Activated T-helper 1 cell treated with Interleukin-2 at 50 U/mL for 16 hours (primary cell): ENCODE measurements around the gene CPEB4.

Source experiments
- DNase-seq: peaks from one replicate; pipeline ENCODE4 v3.0.0-alpha.2; 2020; ENCODE audit warnings: low read depth

CPEB4 gene

GRCh38 chr5:173944511-173944910, 56.4 kb downstream of the CPEB4 start:
- DNase-seq: no peak

DNA sequence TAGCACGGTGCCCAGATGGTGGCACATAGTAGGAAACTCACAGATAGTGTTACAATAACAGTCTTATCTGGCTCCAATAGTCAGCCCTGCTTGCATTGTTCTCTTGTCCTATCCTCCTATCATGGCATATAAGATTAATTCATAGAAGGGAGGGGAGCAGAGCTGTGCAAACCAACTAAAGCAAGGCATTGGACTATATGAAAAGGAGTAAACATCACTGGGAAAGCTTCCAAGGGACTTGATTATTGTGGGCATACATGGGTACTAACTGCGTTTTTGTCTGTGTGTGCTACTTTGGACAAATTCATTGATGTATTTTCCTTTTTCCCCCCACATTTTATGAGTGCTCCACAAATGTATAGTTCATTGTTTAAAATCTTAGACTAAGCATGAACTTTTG, 57.0 kb downstream of the CPEB4 start:
- no peak for DNase-seq

DNA sequence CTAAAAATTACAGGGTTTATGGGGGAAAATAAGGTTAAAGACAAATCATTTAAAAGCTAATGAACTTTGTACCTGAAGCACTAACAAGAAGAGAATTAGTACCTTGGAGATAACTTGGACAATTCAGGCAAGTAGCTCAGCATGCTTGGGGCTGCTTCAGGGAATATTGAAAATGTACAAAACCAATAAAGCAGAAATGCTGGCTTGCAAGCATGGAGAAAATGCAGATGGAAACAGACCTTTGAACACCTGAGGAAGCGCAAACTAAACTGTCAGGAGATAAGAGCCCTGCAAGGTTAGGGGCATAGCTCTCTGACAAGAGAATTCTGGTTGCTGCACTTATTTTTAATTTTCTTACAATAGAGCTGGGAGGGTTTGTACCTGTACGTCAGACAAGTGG, 58.2 kb downstream of the CPEB4 start:
- no peak for DNase-seq

DNA sequence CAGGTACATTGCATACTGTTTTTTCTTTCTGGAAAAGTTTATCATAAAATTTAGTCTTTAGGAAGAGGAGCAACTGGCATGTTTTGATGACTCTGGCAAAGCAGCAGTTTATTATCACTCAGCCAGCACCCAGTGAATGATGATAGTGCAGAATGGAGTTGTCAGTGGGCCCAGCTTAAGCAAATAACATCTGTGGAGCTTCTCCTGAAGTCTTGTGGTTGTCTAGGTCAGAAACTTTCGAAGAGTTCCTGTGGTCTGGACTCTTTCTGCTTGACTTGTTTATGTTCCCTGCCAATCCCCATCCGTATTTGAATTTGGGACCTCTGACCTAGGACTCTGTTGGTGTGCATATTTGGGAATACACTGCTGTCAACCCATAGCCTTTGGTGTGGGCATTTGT, 62.7 kb downstream of the CPEB4 start:
- DNase-seq: no peak

GRCh38 chr5:173953528-173954090, 65.5 kb downstream of the CPEB4 start:
- no peak for DNase-seq

GRCh38 chr5:173954671-173955521, 66.7 kb downstream of the CPEB4 start:
- no peak for DNase-seq

GRCh38 chr5:173960986-173961385, 72.8 kb downstream of the CPEB4 start:
- no peak for DNase-seq

DNA sequence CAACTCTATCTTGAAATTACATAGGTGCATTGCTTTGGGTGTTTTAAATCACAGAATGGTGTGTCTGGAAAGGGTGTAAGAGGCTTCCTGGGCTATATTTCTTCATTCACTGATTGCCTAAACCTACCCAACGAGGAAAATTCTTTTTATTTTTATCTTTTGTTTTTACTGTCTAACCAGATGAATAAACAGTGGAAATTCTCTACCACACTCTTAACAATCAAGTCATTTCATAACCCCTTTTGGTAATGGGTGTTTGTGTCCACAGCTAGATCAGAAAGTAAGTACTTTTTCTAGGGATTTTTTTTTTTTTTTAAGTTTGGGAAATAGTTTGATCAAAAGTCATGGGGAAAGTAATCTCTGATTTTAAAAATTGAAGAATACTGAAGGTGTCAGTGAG, 73.3 kb downstream of the CPEB4 start:
- DNase-seq: no peak

GRCh38 chr5:173962436-173962972, 74.4 kb downstream of the CPEB4 start:
- DNase-seq: no peak

DNA sequence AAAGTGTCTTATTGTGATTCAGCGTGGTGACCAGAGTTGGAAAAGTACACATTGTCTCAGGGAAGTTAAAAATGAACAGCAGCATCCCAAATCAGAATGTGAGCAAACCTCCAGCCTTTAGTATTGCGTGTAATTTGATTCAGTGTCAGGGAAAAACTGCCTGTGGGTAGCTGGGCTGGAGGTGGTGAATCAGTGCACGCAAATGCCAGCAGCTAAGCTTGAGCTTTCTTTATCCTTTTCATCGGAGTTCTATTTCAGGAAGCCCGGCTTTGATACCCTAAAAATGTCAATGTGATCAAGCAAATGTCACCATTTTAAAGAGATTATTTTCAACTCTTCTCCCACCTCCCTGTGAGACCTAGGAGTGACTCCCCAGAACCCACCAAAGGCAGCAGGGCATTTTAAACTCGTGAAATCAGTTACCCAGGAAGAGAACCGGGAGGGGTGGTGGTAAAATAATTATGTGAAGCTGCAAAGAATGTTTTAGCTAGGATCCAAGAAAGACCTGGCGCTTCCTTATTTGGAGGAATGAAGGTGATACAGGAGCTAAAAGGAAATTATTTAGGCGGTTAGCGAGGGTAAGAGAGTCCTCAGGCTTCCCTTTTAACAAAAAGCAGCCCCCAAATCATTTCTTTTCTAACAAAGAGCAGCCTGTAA, 75.2 kb downstream of the CPEB4 start:
- DNase-seq: no peak

GRCh38 chr5:173963867-173964441, 75.8 kb downstream of the CPEB4 start:
- DNase-seq: no peak

GRCh38 chr5:173964506-173964905, 76.4 kb downstream of the CPEB4 start:
- DNase-seq: no peak

DNA sequence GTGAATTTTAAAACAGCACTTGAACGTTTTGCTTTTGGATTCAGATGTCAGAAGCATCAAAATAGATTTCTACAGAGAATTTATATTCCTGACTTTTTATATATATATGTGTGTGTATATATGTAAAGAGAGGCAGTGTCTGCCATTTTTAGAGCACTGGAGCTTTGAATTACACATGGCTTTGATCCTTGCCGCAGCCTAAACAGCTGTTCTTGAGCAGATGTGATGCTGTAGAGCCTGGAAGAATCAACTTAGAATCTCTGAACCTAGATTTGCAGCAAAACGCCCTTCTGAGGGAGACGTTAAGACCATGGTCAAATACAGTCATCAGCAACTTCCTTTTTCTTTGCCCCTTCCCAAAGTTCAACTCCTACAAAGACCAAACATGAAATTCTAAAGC, 79.1 kb downstream of the CPEB4 start:
- DNase-seq: no peak

DNA sequence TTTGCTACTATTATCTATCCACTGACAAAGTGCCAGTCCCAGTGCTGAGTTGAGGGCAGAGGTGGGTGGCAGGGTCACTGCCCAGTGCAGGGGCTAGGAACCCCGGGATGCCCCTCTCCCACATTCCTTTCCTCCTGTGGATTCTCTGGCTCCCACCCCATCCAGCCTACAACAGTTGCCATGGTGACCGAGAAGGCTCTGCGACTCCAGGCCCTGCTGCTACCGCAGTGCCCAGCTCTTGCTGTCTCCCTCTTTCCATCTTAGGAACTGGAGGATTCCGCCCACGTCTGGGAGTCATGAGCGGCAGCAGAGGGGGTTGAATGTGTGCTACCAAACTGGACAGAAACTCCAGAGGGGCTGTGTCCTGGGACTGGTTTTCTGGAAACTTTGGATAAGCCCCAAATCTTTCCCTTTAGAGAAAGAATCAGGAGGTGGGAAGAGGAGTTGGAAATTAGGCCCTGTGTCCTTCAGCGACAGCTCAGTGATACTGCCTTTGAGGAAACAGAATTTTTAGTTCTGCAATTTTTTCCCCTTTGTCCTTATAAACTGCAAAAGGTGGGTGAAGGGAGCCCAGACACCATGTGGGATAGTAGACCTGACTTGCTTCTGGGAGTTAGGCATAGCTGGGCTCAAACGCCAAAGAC, 80.1 kb downstream of the CPEB4 start:
- no peak for DNase-seq

DNA sequence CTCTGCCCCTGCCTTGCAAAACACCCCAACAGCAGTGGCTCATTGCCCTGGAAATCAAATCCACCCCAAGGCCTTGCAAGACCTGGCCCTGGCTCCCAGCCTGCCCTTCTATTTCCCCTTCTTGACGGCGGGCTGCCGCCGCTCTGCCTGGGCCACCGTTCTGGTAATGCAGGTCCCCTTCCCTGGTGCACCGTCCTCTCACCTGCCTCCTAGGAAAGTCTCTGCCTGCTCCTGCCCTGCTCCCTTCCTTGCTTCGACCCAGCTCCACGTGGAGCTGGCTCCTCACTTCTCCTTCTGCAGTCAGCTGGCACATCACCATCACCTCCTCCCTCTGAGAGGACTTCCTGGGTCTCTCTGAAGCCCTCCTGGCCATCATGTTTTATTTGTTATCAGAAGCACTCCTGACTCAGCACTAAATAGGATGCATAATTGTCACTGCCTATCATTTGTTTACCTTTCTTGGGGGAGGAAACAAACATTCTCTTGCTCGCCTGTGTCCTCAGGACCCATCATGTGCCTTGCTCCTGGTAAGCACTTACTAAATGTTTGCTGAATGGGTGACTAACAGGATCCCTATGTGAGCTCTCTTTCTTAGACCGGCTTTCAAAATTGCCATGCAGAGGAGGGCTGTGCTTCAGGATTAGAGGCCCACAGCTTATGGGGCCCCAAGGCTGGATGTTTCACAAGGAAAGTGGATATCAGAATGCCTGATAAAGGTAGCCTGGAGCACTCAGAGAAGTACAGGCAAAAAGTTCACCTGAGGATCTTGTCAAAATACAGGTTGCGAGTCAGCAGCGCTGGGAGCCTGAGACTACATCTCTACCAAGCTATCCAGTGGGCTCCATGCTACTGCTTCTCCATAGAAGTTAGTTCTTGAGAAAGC, 81.3 kb downstream of the CPEB4 start:
- no peak for DNase-seq

DNA sequence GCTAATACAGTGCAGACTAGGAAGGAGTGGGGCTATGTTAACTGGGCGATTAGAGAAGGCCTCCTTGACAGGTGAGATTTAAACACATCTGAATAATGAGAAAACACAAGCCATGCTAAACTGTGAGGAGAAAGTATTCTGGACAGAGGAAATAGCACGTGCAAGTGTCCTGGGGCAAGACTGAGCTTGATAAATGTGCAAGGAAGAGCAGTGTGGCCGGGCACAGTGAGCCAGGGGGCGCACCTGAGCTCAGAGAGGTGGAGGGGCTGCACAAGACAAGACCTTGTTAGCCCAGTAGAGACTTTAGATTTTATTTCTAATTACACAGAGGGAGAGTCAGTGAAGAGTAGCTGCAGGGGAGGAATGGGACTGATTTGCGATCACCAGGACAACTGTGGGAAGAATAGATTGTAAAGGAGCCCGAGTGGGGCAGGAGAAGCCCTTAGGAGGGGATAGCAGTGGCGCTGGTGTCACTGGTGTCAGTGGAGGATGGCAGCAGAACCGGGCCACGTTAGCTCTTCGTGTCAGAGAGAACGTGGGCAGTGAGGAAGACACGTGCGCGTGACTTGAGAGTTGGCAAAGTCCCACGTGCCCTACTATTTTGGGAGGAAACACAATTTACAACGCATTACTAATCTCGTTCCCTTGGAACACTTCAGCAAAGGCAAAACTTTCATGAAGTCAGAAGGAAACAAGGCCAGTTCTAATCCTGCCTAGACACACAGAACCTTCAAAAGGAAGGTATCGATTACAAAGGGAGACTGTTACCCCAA, 82.9 kb downstream of the CPEB4 start:
- DNase-seq: no peak

DNA sequence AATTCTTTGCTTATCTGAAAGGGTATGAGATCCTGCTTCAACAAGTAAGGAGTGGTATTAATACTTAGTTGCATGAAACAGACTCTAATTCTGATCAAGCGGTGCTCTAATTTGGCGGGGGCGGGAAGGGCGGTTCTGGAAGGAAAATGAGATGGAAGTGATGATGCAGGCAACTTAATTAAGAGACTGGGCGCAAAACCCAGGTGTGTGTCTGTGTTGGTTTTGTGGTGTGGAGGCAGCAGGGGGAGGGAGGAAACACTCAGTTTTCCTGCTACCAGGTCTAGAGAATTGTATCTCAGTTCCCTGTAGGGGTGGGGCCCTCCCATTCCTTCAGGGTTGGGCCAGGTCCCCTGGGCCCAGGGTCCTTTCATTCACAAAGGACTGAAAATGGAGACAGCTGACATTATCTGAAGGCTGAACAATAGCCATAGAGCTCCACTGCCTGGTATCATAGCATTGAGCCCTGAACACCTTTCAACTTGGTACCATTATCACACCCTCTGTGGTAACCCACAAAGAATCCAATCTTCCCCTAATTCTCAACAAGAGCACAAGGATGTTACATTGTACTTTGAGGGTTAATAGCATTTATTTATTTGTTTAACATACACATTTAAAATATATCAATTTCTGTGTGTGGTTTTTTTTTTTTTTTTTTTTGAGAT, 83.7 kb downstream of the CPEB4 start:
- DNase-seq: no peak

DNA sequence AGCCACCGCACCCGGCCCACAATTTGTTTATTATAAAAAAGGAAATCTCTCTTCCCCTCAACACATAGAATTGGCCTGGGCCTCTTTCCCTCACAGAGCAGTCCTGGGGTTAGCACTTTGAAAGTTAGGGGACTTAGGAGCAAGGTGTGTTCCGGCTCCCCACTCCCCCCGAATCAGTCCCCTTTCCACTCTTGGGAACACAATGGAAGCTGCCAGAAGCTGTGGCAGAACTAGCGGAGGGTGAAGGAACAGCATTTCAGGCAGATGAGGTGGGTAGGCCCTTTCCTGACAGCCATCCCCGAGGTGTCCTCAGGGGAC, 84.4 kb downstream of the CPEB4 start:
- DNase-seq: no peak

DNA sequence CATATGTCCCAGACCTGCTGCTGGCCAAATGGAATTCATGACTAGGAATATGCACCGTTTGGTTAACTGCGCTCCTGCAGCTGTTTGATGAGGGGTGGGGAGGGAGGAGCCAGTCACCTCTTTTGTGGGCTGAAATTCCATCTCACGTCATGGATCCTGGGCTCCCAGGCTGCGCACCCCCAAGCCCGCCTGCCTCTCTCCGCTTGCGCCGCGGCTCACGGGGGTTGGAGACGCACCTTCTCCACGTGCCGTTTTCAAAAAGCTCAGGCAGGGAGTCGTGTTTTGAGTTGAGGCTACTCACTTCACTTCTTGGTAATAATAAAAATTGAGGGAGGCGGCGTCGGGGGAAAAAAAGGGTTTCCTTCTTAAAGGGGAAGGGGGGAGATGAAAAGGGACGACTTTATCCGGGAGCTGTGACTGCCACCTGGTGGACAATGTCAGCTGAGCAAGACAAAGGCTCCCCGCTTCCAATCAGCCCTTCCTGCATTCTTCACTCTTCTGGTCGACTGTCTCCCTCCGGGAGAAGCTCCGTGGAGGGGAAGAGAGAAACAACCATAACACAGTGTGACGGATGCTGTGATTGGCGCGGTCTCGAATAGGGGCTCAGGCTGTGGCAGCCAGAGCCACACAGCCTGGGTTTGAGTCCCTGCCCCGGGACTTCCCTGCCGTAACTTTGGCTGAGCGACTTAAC, 84.9 kb downstream of the CPEB4 start:
- DNase-seq: peak; percentile 50

DNA sequence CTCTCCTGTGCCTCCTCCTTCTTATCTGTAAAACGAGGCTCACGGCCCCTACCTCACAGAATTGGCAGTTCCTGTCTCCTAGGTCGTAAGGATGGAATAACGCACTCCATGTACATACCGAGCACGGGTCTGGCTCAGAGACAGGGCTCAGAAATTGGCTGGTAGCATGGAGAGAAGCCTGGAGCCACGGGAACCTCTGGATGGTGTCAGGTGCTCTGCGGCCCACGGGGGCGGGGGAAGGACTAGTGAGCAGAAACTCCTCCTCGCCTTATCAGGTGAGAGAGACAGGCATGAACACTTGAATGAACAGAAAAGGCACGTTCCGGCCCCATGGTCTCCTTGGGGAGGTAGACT, 85.4 kb downstream of the CPEB4 start:
- no peak for DNase-seq
